Measurements from ENCODE around the gene RASAL1.

RASAL1 gene

DNA sequence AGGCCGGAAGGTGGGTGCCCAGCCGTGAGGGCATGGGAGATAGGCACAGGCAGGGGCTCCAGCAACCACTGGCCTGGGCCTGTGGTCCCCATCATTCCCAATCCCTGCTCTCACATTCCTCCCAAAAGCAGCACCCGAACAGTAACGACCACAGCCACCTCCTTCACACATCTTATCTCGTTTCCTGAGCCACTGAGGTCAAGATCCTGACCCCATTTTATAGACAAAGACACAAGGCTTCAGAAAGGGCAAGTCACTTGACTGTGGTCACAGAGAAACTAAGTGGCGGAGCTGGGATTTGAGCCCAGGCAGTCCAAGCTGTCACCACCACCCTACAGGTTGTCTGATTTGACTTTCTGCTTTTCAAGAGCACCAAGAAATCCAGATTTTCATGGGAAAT lies 40.2 kb downstream of the RASAL1 start:
- DNase-seq, result no peak

DNA sequence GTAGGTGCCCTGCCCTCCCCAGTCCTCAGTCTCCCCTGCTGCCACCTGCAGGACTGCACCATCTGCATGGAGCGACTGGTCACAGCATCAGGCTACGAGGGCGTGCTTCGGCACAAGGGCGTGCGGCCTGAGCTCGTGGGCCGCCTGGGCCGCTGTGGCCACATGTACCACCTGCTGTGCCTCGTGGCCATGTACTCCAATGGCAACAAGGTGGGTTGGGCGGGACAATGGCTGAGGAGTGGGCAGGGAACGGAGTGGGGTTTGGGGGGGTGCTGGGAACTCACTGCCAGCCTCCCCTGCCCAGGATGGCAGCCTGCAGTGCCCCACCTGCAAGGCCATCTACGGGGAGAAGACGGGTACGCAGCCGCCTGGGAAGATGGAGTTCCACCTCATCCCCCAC lies 40.8 kb downstream of the RASAL1 start:
- no peak for DNase-seq

DNA sequence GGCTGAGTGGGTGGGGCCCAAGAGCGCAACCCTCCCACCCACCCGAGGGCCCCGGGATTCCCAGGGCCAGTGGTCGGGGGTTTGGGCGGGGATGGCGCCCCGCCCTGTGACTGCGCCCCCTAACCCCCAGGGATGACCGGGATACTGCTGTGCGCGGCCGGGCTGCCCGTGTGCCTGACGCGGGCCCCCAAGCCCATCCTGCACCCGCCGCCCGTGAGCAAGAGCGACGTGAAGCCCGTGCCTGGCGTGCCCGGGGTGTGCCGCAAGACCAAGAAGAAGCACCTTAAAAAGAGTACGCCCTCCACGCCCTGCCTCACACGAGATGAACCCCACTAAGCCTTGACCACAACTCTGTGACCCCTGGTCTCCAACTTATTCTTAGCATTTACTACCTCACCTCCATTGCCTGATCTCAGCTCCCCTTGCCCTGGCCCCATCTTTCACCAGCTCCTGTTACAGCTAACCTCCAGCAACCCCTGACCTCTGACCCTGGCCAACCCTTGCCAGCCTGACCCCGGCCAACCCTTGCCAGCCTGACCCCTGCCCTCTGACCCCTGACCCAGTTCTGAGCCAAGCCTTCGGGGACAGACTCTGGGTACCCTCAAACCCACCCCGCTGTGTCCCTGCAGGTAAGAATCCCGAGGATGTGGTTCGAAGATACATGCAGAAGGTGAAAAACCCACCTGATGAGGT lies 42.0 kb downstream of the RASAL1 start:
- no peak for DNase-seq

DNA sequence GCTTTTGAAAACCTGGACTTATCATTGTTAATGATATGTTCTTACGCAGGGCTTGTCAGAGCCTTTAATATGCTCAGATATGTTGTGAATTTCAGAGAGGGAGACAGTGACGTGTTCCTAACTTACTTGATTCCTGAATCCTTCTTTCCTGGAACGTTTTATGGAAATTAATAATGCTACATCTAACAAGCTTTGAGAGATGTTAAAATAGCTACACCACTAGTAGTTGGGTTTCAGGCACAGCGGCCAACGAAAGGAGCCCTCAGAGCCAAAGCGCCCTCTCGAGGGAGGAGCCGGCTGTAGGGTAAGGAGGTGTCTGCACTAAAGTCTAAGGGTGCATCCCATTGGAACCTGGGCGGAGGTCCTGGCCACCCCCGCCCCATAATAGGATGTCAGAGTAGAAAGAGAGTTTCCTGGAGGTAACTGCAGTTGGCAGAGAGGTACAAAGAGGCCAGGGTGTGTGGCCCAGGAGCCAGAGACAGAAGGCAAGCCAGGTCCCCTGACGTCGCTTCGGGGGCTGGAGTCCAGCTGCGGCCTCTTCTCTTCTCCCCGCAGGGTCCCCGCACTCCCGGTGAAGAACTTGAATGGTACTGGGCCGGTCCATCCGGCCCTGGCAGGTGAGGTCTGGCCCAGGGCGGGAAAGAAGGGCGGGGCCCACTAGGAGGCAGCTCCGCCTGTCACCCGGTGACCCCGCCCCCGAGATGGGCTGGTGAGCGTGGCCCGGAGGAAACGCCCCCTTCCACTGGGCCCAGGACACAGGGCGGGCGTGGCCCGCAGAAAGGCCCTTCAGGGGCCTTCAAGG lies 42.8 kb downstream of the RASAL1 start:
- no peak for DNase-seq

DNA sequence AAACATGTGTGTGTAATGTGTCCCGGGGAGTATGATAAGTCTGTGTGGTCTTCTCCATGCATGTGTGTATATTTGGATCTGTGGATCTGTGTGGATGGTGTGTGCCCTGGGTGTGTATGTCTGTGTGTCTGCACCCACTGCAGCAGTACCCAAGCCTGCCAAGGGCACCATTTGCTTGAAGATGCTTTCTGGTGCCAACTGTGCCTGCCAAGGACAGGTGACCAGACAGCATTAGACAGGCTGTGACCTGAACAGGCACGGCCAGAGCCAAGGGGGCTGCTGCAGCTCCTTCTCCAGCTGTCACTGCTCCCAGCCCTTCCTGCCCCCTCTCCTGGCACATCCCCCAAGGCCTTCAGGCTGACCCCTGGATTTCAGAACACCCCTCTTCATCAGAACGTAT lies 44.1 kb downstream of the RASAL1 start:
- no peak for DNase-seq

DNA sequence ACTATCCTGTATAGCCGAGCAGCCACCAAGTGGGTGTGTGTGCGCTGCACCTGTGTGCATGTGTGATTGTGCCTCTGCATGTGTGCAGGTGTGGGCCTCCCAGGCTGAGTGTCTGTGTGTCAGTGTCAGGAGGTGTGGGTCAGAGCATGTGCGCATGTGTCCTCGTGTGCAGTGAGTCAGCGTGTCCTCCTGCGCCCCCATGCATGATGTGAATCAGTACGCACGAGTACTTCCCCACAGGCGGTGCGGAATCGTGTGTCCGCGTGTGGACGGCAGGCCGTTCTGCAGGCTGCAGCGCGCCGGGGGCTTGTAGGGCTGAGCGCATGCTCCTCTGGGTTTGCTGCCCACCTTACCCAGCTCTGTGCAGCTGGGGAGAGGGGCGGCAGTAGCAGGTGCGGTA lies 44.8 kb downstream of the RASAL1 start:
- no peak for DNase-seq

DNA sequence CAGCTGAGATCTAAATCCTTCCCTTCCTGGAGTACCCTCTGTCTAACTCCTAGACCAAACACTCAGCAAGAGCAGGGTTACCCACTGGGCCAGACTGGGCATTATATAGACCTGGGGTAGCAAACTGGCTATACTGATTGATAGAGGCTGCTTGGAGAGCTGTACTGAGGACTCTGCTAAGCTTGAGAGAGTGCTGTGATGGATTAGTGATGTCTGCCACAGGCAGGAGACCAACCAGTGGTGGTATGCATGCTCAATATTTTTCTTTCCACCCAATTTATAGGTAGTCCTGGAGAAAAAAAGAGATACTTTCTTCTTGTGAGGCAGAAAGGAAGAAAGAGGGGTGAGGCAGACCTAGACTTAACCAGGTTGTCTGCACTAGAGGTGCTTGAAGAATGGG lies 45.7 kb downstream of the RASAL1 start:
- DNase-seq, result no peak

DNA sequence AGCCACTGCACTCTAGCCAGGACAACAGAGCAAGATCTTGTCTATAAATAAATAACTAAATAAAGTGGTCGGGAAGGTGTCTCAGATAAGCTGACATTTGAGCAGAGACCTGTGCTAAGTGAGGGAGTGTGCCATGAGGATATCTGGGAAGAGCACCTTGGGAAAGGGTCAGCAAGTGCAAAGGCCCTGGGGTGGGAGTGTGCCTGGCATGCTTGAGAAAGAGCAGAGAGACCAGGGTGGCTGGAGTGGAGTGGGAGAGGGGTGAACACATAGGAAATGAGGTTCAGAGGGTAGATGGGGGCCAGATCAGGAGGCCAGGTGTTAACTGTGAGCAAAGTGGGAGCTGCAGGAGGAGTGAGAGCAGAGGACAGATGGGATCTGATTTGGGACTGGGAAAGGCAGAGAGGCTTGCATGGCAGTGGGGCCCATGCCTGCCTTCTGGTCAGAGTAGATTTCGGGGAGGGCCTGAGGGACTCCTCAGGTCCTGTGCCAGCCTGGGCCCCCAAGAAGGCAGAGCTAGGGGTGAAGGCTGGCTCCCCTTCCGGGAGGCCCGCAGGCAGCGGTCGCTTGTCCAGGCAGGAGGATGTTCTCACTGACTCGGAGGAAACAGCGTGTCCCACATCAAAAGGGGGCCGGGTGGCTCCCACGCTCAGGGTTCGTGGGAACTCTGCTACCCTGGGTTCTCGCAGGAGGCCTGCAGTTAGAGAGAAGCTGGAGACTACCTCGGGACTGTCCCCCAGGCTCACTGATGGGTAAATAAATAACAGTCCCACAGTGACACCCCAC lies 46.4 kb downstream of the RASAL1 start:
- no peak for DNase-seq

DNA sequence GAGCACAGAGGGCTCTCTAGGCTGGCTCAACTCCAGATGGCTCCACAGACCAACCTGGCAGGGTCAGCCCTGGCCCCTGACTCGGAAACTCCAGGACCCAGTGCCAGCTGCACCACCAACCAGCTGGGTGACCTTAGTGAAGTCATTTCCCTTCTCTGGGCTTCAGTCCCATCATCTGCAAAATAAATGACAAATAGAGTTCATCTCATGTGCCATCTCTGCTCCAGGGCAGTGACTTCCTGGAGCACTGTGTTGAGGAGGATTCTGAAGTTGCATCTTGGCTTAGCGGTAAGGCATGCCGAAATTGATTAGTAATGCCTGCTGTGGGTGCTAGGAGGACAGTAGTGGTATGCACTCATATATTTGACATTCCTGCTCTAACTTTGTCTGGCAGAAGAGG lies 47.5 kb downstream of the RASAL1 start:
- no peak for DNase-seq

DNA sequence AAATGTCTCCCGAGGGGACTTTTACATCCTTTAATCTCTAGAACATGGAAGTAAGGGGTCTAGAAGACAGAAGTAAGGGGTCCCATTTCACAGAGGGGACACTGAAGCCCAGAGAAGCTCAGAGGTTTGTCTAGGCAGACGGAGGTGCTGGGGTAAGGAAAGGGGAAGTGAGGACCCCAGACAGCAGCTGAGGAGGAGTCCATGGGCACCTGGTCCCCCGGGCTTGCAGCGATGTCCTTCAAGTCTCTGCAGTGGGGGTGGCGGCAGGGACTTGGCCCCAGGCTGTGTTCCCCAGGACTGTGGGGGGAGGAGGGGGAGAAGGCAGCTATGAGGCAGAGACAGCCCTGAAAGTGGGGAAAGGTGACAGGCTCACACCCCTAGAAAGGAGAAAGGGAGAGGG lies 48.4 kb downstream of the RASAL1 start:
- DNase-seq, result no peak

DNA sequence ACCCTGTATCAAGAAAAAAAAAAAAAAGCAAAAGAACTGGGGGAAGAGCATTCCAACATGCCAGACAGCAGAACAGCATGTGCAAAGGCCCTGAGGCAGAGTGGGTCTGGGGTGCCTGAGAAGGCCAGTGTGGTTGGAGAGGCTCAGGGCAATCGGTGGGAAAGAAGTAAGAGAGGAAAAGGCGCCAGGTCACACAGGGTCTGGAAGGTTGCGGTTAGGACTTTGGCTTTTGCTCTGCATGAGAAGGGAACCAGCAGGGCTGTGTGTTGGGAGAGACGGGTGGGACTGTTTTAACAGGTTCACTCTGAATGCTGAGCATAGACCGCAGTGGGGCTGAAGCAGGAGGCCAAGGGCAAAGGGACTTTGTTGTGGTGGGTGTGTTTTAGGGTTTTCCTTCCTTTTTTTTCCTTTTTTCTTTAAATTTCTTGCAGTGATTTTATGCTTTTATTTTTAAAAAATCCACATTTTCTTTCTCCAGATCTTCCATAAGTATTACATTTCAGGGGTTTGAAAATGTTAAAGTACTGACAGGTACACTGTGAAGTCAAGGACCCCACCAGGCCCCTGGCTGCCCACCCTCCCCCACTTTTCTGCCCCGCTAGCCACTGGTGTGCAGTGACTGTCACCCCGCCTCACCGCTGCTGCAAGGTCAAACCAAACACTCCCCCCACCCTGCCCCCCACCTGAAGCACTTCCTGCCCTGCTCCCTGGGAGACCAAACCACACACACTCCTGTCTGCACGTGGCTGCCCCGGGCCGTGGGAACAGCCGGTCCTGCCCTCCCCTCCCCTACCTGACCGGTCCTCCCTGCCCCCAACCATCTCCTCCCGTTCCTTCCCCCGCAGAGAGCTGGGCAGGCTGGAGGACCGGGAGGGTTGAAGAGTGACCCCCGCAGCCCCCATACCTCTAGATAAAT lies 49.1 kb downstream of the RASAL1 start:
- no peak for DNase-seq

DNA sequence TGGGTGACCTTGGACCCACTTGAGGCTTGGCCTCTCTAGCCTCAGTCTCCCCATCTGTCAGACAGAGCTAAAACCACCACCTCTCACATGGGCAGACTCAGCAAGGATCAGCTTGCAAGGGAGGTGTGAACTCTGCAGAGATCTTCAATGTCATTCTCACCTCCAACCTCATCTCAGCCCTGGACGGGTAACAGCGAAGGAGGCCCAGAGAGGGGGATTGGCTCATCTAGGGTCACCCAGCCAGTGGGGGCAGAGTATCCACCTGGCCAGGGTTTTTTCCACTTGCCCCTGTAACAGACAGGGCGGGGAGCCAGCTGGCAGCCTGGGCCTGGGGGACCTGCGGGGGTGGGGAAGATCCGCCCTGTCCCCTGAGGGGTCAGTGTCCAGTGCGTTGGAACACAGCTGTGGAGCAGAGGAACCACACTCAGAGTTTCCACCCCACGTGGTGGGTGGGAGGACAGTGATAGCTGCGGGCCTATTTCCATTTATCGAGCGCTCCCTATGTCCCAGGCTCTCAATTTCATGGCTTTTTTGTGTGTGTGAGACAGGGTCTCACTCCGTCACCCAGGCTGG lies 51.6 kb downstream of the RASAL1 start:
- no peak for DNase-seq

DNA sequence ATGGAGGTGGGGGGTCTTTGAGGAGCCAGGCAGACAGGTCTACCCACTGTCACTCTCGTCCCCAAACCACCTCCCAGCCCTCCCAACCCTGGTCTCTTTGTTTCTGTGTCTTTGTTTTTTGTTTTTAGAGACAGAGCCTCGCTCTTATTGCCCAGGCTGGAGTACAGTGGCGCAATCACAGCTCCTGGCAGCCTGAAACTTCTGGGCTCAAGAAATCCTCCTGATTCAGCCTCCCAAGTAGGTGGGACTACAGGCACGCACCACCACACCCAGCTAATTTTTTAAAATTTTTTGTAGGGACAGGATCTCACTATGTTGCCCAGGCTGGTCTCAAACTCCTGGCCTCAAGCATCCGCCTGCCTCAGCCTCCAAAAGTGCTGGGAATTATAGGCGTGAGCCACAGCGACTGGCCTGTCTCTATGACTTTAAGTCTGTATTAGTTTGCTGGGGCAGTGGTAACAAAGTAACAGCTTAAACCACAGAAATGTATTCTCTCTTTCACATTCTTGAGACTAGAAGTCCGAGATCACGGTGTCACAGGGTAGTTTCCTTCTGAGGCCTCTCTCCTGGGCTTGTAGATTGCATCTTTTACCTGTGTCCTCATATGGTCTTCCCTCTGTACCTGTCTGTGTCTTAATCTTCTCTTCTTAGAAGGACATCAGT lies 52.9 kb downstream of the RASAL1 start:
- no peak for DNase-seq

DNA sequence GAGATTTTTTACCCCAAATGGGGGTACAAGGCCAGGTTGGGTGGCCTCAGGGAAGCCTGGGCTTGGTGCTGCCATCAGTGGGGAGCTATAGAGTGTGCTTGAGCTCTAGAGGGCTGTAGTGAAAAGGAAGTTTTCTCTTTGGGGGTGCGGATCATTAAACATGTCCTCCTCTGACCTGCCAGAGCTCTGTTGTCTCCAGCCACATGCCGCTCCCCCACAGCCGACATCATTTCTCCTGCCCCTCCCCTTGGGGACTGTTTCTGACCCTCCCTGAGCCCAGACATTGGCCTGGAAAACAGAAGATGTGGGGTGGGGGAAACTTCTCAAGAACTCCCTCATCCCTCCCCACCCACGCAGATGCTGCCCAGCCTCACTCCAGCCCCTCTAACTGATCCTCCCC lies 53.7 kb downstream of the RASAL1 start:
- no peak for DNase-seq

DNA sequence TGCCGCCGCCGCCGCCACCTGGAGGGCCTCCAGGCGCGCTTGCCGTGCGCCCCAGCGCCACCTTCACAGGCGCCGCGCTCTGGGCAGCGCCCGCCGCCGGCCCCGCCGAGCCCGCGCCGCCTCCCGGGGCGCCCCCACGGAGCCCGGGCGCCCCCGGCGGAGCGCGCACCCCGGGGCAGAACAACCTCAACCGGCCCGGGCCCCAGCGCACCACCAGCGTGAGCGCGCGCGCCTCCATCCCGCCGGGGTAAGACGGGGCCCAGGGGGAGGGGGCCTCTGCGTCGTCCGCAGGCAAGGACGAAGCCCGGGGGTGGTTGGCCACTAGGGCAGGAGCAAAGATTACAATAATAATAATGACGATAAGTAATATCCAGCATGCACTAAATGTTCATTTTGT lies 57.7 kb downstream of the RASAL1 start:
- no peak for DNase-seq

DNA sequence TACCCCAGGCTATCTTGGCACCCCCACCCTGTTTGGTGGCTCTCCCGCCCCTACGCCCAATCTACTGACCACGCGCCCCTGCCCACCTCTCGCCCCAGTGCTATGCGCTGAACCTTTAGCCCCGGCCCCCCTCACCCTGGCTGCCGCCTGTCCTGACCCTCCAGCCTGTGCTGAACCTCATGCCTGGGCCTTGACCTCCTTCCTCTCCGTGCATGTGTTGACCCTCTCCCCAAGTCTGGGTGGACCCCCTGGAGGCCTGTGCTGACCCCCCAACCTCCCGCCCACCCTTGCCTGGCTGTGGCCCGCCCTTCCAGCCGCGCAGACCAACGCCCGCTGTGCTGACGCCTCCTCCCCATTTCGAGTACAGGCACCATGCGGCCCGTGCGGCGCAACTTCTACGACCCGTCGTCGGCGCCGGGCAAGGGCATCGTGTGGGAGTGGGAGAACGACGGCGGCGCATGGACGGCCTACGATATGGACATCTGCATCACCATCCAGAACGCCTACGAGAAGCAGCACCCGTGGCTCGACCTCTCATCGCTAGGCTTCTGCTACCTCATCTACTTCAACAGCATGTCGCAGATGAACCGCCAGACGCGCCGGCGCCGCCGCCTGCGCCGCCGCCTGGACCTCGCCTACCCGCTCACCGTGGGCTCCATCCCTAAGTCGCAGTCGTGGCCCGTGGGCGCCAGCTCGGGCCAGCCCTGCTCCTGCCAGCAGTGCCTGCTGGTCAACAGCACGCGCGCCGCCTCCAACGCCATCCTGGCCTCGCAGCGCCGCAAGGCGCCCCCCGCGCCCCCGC lies 58.3 kb downstream of the RASAL1 start:
- no peak for DNase-seq

DNA sequence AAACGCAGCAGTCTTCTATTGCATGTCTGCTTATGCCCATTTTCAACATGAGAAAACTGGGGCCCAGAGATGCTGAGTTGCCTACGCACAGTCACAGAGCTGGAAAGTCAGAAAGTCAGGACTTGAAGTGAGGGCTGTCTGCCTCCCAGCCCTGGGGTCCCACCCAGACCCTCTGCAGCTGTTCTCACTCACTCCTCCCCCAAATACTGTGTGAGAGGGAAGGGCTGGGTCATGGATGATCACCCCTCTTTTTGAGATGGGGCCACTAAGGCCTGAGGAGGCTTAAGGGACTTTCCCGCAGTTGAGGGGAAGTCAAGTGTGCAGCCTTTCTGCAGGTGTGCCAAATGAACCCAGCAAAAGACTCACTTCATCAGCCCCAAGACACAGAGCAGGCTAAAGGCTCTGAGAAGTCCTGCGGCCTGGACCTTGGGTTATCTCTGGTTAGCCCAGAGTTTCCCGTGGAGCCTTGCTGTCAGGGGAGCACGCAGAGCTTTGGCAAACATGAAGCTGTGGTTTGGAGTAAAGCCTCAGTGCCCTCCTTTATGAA lies 60.4 kb downstream of the RASAL1 start:
- no peak for DNase-seq

DNA sequence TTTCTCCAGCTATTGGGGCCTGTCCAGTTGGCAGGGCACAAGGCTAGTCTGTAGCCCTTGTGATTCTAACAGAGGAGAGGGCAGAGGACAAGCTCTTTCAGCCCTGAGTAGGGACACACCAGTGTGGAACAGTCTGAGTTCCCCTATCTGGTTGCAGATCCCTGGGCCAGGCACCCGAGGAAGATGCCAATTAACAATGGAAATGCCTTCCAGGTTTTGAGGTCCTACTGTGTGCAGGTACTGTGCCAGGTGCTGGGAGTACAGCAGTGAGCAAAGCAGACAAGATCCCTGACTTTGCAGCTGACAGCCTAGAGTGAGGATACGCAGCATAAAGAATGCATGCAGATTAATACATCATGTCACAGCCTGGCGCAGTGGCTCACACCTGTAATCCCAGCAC lies 62.0 kb downstream of the RASAL1 start:
- DNase-seq, result no peak

DNA sequence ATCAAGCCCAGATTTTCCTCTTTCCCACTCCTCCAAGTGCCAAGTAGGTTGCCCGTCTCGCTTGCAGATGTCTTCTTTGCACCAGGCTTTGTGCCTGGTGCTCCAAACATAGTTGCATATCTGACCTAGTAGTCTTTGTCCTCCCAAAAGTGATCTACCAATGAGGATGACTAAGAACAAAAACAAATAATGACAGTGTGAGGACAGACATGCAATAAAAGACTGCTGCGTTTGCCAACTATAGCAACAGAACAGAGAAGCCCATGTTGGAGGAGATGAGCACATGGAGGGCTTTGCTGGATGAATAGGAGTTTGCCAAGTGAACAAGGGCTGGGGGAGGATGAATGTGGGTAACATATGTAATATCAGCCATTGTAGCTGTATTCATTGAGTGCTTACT lies 63.4 kb downstream of the RASAL1 start:
- DNase-seq, result no peak
